Measurements from ENCODE around the gene ZBED3. TPM values are rescaled to one million over a fixed set of nuclear protein-coding genes. Genes with fewer than 3 reads are reported as not detected.

The ZBED3 gene
- total RNA-seq, 2 experiments from 2014 or later, result 3.6 to 13.2 TPM

DNA sequence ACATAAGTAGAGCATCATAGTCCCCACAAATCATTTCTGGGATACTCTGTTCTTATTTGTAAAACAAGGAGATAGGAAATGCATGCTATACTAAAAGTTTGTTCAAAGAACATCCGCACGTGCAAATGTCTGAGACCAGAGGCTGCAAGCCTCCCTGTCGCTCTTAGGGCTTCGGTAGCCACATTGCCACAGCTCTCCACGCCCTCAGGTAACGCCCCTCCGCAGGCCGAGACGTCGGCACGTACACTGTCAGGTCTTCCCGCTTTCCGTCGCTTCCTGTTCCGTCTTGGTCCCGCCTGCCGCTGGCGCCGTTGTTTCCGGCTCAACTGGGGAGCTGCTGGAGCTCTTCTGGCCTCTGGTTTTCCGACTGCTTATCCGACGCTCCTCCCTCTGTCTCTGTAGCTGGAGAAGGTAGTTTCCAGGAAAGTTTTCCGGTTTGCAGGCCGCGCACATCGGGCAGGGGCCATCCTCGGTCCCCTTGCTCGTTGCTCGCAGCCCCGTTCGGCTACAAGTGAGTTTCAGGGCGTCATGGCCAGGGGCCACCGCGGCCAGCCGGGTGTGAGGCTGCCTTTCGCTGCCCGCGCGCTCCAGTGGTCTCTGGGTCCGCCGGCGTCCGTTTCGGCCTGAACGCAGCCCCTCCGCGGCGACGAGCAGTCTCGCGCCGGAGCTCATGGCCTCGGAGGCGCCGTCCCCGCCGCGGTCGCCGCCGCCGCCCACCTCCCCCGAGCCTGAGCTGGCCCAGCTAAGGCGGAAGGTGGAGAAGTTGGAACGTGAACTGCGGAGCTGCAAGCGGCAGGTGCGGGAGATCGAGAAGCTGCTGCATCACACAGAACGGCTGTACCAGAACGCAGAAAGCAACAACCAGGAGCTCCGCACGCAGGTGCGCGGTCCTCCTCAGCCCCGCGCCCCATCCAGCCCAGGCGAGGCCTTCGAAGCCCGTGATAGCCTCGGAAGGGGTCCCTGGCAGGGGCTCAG, 56.7 kb downstream of the ZBED3 start, which contains the start of gene AGGF1:
AGGF1 (plus strand) TSS at position 308 of the 975 bp plus-strand sequence; CDS start at position 671, 363 bp downstream.
- intact Hi-C loops (cut with micrococcal nuclease; ENCODE audit: unreplicated experiment), result no loop called here
- TF ChIP-seq, protein P1, sequence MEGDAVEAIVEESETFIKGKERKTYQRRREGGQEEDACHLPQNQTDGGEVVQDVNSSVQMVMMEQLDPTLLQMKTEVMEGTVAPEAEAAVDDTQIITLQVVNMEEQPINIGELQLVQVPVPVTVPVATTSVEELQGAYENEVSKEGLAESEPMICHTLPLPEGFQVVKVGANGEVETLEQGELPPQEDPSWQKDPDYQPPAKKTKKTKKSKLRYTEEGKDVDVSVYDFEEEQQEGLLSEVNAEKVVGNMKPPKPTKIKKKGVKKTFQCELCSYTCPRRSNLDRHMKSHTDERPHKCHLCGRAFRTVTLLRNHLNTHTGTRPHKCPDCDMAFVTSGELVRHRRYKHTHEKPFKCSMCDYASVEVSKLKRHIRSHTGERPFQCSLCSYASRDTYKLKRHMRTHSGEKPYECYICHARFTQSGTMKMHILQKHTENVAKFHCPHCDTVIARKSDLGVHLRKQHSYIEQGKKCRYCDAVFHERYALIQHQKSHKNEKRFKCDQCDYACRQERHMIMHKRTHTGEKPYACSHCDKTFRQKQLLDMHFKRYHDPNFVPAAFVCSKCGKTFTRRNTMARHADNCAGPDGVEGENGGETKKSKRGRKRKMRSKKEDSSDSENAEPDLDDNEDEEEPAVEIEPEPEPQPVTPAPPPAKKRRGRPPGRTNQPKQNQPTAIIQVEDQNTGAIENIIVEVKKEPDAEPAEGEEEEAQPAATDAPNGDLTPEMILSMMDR (conservative IDR thresholded peaks at IDR 0.05; ENCODE audit: low read length), result no peak
- TF ChIP-seq EZH2phosphoT487 (IDR thresholded peaks at IDR 0.05; ENCODE audit: borderline replicate concordance, low read depth, low read length), result no peak
- CTCF ChIA-PET (ENCODE audit: unreplicated experiment), result interaction anchor here (0.6 kb wide), 2 partner anchors 163 to 1699 kb away, joined by 3 read pairs; no protein-coding TSS in a partner anchor
- H3K9me2 ChIP-seq (ENCODE audit: insufficient read depth, low read length), result no peaks in the 10 kb centered on the region
- POLR2A ChIA-PET, result interaction anchor here (0.6 to 1.8 kb wide), 7 partner anchors 13 to 727 kb away, joined by 3 to 13 read pairs (median 3); no protein-coding TSS in a partner anchor
- no peaks in the 10 kb centered on the region for H4K20me1 ChIP-seq (ENCODE audit: insufficient read depth, low read length)
- peaks cover 17% of the 10 kb centered on the region for H3K4me1 ChIP-seq (ENCODE audit: insufficient read depth, low read length, poor library complexity, severe bottlenecking)
- peak; percentile 93 for DNase-seq (ENCODE audit: low spot score)
- peak within 1 kb of the TSS; percentile 82 for H3K4me3 ChIP-seq (ENCODE audit: low read depth, low read length, poor library complexity, severe bottlenecking)
- H3K79me2 ChIP-seq (ENCODE audit: insufficient read depth, low read depth, low read length), result peaks cover 13% of the 10 kb centered on the region; the same call in 1 of the 2 replicates
- BruUV-seq (replicated peaks), result TSS peak; percentile 79
- peak within 1 kb of the TSS; percentile 94 for H2AFZ ChIP-seq (ENCODE audit: low read length)
- peaks cover 25% of the 10 kb centered on the region for H3K36me3 ChIP-seq (ENCODE audit: insufficient read depth, low read length)
- peak within 1 kb of the TSS; percentile 84 for H3K4me2 ChIP-seq (ENCODE audit: low read length)
- peaks cover 26% of the 10 kb centered on the region for H3K9me3 ChIP-seq (ENCODE audit: low read length)
- H3K27ac ChIP-seq (ENCODE audit: low read depth, low read length, poor library complexity, severe bottlenecking), result peak within 1 kb of the TSS; percentile 43

GRCh38 chr5:77029376-77029885, 57.7 kb downstream of the ZBED3 start:
- peak; percentile 45 for DNase-seq (ENCODE audit: low spot score)
- peak overlapping the region; percentile 82 for H3K4me3 ChIP-seq (ENCODE audit: low read depth, low read length, poor library complexity, severe bottlenecking)
- intact Hi-C loops (cut with micrococcal nuclease; ENCODE audit: unreplicated experiment), result no loop called here
- H3K9me3 ChIP-seq (ENCODE audit: low read length), result peaks cover 26% of the 10 kb centered on the region
- ChIA-PET POLR2A (interaction anchor here (1.5 to 1.8 kb wide), 3 partner anchors 12 to 155 kb away, joined by 3 to 13 read pairs (median 11); no protein-coding TSS in a partner anchor), CTCF (ENCODE audit: unreplicated experiment) (interaction anchor here (0.7 kb wide), 1 partner anchor 153 kb away, joined by 4 read pairs; no protein-coding TSS in a partner anchor)
- no TSS peak for BruUV-seq (replicated peaks)
- TF ChIP-seq, protein P1 (conservative IDR thresholded peaks at IDR 0.05; ENCODE audit: low read length), result no peak
- TF ChIP-seq EZH2phosphoT487 (IDR thresholded peaks at IDR 0.05; ENCODE audit: borderline replicate concordance, low read depth, low read length), result no peak
- peak overlapping the region; percentile 94 for H2AFZ ChIP-seq (ENCODE audit: low read length)
- peak overlapping the region; percentile 84 for H3K4me2 ChIP-seq (ENCODE audit: low read length)
- H4K20me1 ChIP-seq (ENCODE audit: insufficient read depth, low read length), result no peaks in the 10 kb centered on the region
- peaks cover 17% of the 10 kb centered on the region for H3K4me1 ChIP-seq (ENCODE audit: insufficient read depth, low read length, poor library complexity, severe bottlenecking)
- H3K79me2 ChIP-seq (ENCODE audit: insufficient read depth, low read depth, low read length), result peaks cover 13% of the 10 kb centered on the region; the same call in 1 of the 2 replicates
- peak overlapping the region; percentile 43 for H3K27ac ChIP-seq (ENCODE audit: low read depth, low read length, poor library complexity, severe bottlenecking)
- H3K9me2 ChIP-seq (ENCODE audit: insufficient read depth, low read length), result no peaks in the 10 kb centered on the region
- peaks cover 16% of the 10 kb centered on the region for H3K36me3 ChIP-seq (ENCODE audit: insufficient read depth, low read length)
